Left lung (tissue), 10 donors: Measurements from ENCODE around the gene ZP2. TPM values are rescaled to one million over a fixed set of nuclear protein-coding genes. Genes with fewer than 3 reads are reported as not detected.
A peak's percentile ranks its signal among the peaks of the same experiment; 100 is the strongest.

Experiments used
- ATAC-seq: fragments of 200-7000 bp; cut with Tn5 transposase; one replicate; pipeline ENCODE4 v1.9.1; 2020; ENCODE audit warnings: moderate library complexity
- DNase-seq, 4 donors: peaks; one replicate each; pipeline ENCODE4 v3.0.0-alpha.2; 2013 to 2020
- H3K27ac ChIP-seq, 2 donors: fragments of 200-600 bp; sonication (generic) in 1 of 2; one replicate each; pipeline versions ENCODE4 v1.5.0 to v1.8.0; 2020 to 2021
- H3K27me3 ChIP-seq, 2 donors: fragments of 200-600 bp; sonication (generic) in 1 of 2; one replicate each; pipeline versions ENCODE4 v1.5.0 to v1.8.0; 2020 to 2021
- H3K36me3 ChIP-seq, 2 donors: fragments of 200-600 bp; sonication (generic) in 1 of 2; one replicate each; pipeline versions ENCODE4 v1.5.0 to v1.8.0; 2020 to 2021
- H3K4me1 ChIP-seq, 2 donors: fragments of 200-600 bp; one replicate each; pipeline ENCODE4 v1.8.0; 2021
- H3K4me3 ChIP-seq, 2 donors: fragments of 200-600 bp; sonication (generic) in 1 of 2; one replicate each; pipeline versions ENCODE4 v1.5.0 to v1.8.0; 2020 to 2021; ENCODE audit warnings: mild to moderate bottlenecking in 1 of 2
- H3K9me3 ChIP-seq, 2 donors: fragments of 200-600 bp; sonication (generic) in 1 of 2; one replicate each; pipeline versions ENCODE4 v1.5.0 to v1.8.0; 2020 to 2021
- intact Hi-C, 2 donors: fragments of 100-400 bp; cut with DNase I; formaldehyde crosslinking; loops; one replicate each; pipeline versions ENCODE4 v1.11.2 to v1.14.2; 2022
- polyA plus RNA-seq, 6 donors: library from polyadenylated mRNA; unstranded; fragments of 120-200 nt; gene quantifications; one replicate each; pipeline ENCODE4 v1.2.1, GENCODE V29; 2013; ENCODE audit not compliant: insufficient read length in 6 of 6
- total RNA-seq, 2 donors: library from RNA; stranded (reverse); fragmentation: NEBNext Ultra II Directional; extraction: Animal tissue kit (Norgen Biotek cat#: 25700); gene quantifications; one replicate each; pipeline ENCODE4 v1.2.1, GENCODE V29; 2021
- TF ChIP-seq, protein P1 (sequence below), 2 donors: fragments of 200-600 bp; sonication (generic) in 1 of 2; IDR thresholded peaks; one replicate each; pipeline versions ENCODE4 v1.5.0 to v1.8.0; 2021; ENCODE audit warnings: antibody characterized with exemption in 2 of 2
- donor health status: DM: no; HTN: yes; CAD: no.
- donor health status: DM: no; HTN: no; CAD: no.

ZP2 gene
- total and polyA plus RNA-seq, 8 donors = 1.9 to 6.4 (median 2.8) TPM; not detected in 2

DNA sequence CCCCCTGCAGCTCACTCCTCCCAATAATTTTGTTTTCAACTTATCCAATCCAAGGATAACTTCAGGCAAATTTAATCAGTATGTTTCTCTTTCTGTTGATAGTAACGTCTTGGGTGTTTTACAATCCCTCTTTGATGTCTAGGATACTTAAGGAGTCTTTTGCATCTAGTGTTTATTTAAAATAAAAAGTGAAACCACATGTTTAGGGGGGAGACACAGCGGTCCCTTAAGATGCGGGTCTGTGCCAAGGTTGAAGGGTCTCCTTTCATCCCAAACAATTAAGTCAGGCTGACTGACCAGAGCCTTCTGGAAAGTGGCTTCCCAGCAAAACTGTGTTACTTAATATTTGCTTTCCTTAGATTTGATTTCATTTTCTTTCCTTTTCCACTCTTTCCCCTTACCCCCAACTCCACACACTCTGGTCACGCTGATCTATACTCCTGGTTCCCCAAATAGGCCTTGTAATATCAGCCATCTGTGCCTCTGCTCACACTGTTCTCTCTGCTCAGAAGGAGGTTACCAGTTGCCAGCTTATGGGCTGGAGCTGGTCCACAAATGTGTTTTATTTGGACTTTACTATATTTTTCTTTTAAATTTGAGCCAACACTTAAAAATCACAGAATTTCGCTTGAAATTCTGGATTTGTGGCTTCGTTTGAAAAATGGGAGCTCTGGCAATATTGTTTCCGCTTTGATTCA is 33.3 kb upstream of the ZP2 start:
- no peaks in the 10 kb centered on the region for H3K4me1 ChIP-seq
- H3K9me3 ChIP-seq = no peaks in the 10 kb centered on the region
- intact Hi-C loops = no loop called here
- DNase-seq (peak in 1 of 4 donors; percentile 35), ATAC-seq (peak; percentile 67)
- no peaks in the 10 kb centered on the region for H3K36me3 ChIP-seq
- peak overlapping the region in 1 of 2 donors; percentile 53 for H3K27ac ChIP-seq
- TF ChIP-seq, protein P1, sequence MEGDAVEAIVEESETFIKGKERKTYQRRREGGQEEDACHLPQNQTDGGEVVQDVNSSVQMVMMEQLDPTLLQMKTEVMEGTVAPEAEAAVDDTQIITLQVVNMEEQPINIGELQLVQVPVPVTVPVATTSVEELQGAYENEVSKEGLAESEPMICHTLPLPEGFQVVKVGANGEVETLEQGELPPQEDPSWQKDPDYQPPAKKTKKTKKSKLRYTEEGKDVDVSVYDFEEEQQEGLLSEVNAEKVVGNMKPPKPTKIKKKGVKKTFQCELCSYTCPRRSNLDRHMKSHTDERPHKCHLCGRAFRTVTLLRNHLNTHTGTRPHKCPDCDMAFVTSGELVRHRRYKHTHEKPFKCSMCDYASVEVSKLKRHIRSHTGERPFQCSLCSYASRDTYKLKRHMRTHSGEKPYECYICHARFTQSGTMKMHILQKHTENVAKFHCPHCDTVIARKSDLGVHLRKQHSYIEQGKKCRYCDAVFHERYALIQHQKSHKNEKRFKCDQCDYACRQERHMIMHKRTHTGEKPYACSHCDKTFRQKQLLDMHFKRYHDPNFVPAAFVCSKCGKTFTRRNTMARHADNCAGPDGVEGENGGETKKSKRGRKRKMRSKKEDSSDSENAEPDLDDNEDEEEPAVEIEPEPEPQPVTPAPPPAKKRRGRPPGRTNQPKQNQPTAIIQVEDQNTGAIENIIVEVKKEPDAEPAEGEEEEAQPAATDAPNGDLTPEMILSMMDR (IDR thresholded peaks at IDR 0.05) = no peak
- H3K27me3 ChIP-seq = peaks cover 0 to 8% of the 10 kb centered on the region in 2 donors
- no peak overlapping the region for H3K4me3 ChIP-seq

DNA sequence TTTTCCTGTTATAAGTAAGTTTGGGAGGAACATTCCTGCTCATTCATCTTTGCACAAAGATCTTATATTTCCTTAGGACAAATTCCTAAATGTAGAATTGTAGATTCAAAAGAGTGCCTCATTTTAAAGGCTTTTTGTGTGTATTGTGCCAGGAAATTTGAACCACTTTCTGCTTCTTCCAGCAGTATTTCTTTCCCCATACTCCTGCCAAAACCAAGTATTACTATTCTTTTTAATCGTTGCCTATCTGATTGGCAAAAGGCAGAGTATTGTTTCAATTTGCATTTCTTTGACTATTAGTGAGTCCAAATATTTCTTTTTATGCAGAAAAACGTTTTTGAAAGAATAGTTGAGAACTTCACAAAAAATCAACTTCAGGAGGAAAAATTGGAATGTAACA is 31.4 kb upstream of the ZP2 start:
- intact Hi-C loops = no loop called here
- H3K36me3 ChIP-seq = no peaks in the 10 kb centered on the region

DNA sequence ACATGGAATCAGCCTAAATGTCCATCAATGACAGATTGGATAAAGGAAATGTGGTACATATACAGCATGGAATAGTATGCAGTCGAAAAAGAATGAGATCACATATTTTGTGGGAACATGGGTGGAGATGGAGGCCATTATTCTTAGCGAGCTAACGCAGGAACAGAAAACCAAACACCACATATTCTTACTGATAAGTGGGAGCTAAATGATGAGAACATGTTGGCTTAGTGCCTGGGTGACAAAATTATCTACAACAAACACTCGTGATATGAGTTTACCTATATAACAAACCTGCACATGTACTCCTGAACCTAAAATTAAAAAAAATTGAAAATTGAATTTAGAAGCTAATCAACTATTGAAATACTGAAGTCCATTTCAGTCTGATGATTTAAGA is 28.3 kb upstream of the ZP2 start:
- intact Hi-C loops = no loop called here
- TF ChIP-seq, protein P1 (IDR thresholded peaks at IDR 0.05) = no peak
- no peak for ATAC-seq

More for the DNA sequence above, 31.4 kb upstream of the ZP2 start:
- peaks cover 0 to 3% of the 10 kb centered on the region in 2 donors for H3K27me3 ChIP-seq
- no peak overlapping the region for H3K4me3 ChIP-seq
- ATAC-seq (no peak), DNase-seq (no peak)
- H3K27ac ChIP-seq = no peak overlapping the region
- TF ChIP-seq, protein P1 (IDR thresholded peaks at IDR 0.05) = no peak
- no peaks in the 10 kb centered on the region for H3K9me3 ChIP-seq
- H3K4me1 ChIP-seq = no peaks in the 10 kb centered on the region

DNA sequence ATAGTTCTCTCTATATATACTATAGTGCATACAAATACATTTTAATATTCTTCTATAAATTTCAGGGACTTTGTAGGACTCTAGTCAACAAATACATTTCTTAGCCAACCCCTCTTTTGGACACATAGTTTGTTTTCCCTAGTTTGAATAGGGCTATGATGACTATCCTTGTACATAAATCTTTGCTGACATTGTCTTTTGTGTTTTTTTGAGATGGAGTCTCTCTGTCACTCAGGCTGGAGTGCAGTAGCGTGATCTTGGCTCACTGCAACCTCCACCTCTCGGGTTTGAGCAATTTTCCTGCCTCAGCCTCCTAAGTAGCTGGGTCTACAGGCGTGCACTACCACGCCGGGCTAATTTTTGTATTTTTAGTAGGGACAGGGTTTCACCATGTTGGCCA is 25.5 kb upstream of the ZP2 start:
- intact Hi-C loops = no loop called here
- no peaks in the 10 kb centered on the region for H3K9me3 ChIP-seq
- ATAC-seq (no peak), DNase-seq (no peak)
- no peaks in the 10 kb centered on the region for H3K4me1 ChIP-seq
- H3K4me3 ChIP-seq = no peak overlapping the region
- no peaks in the 10 kb centered on the region for H3K36me3 ChIP-seq
- TF ChIP-seq, protein P1 (IDR thresholded peaks at IDR 0.05) = no peak
- H3K27me3 ChIP-seq = no peaks in the 10 kb centered on the region
- H3K27ac ChIP-seq = no peak overlapping the region

More for the DNA sequence above, 28.3 kb upstream of the ZP2 start:
- Histone ChIP-seq H3K27me3 (no peaks in the 10 kb centered on the region), H3K4me3 (no peak overlapping the region), H3K27ac (no peak overlapping the region), H3K9me3 (no peaks in the 10 kb centered on the region), H3K4me1 (no peaks in the 10 kb centered on the region), H3K36me3 (no peaks in the 10 kb centered on the region)
- DNase-seq = no peak

DNA sequence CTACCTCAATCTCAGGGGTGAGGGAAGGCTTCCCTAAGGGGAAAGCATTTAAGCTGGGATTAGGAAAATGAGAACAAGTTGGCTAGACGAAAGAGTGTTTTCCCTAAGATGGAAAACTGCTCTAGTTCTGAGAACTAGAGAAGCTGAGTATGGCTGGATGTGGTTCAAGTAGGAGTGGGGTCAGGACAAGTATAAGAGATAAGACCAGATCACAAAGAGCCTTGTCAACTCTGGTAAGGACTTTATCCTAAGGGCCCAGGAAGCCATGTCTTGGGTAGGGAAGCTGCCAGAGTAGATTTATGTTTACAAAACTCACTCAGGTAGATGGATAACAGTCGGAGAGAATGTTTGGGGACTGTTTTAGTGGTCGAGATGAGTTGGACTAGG is 23.8 kb upstream of the ZP2 start:
- H3K4me1 ChIP-seq = no peaks in the 10 kb centered on the region
- DNase-seq = no peak
- no peaks in the 10 kb centered on the region for H3K9me3 ChIP-seq
- no peaks in the 10 kb centered on the region for H3K36me3 ChIP-seq
- H3K4me3 ChIP-seq = no peak overlapping the region
- TF ChIP-seq, protein P1 (IDR thresholded peaks at IDR 0.05) = no peak
- no peak overlapping the region for H3K27ac ChIP-seq
- ATAC-seq = no peak
- intact Hi-C loops = no loop called here
- no peaks in the 10 kb centered on the region for H3K27me3 ChIP-seq
